Fibroblast of lung (primary cell): ENCODE results near the gene TRAM2.

Experiments used
- EZH2 ChIP-seq: IDR thresholded peaks from 2 replicates; pipeline ENCODE4 v1.5.1; 2012; ENCODE audit warnings: low read length, control low read depth, mild to moderate bottlenecking; ENCODE audit errors: missing control alignments
- TF ChIP-seq, protein P1 (sequence below), 2 donors: IDR thresholded peaks in 1 of 2; conservative IDR thresholded peaks in 1 of 2; 1 replicate in 1 of 2; 2 replicates in 1 of 2; pipeline ENCODE4 v1.5.1; 2011 to 2012; ENCODE audit warnings: low read length in 2 of 2, control low read depth in 1 of 2, inconsistent platforms in 1 of 2, low read depth in 1 of 2, mild to moderate bottlenecking in 1 of 2

DNA sequence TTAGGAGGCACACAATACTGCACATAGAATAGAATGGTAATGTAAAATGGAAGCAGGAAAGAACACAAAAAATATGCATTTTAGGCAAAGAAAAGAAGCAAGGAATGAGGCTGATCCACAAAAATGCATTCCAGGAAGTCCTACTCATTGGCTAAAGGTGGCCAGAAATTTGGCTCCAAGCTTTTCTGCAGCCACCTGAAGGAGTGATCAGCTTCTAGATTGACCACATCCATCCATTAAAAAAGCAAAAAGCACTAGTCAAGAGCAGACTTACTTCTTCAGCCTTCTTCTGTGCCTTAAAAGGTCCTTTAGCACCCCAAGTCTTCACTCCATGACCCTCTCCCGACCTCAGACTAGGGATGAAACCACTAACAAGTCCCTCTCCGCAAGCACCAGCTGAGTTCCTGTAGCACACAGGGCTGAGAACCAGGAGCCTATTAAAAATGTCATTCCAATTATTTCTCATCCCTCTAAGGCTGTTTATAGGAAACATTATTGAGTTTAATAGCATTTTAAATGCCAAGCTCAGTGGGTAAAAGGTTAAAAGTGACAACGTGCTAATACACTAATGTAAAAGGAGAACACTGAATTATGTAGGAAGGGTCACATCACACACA, 36.5 kb downstream of the TRAM2 start:
- TF ChIP-seq, protein P1, sequence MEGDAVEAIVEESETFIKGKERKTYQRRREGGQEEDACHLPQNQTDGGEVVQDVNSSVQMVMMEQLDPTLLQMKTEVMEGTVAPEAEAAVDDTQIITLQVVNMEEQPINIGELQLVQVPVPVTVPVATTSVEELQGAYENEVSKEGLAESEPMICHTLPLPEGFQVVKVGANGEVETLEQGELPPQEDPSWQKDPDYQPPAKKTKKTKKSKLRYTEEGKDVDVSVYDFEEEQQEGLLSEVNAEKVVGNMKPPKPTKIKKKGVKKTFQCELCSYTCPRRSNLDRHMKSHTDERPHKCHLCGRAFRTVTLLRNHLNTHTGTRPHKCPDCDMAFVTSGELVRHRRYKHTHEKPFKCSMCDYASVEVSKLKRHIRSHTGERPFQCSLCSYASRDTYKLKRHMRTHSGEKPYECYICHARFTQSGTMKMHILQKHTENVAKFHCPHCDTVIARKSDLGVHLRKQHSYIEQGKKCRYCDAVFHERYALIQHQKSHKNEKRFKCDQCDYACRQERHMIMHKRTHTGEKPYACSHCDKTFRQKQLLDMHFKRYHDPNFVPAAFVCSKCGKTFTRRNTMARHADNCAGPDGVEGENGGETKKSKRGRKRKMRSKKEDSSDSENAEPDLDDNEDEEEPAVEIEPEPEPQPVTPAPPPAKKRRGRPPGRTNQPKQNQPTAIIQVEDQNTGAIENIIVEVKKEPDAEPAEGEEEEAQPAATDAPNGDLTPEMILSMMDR (conservative IDR thresholded peaks at IDR 0.05 in 1 of 2, IDR thresholded peaks at IDR 0.05 in 1 of 2; ENCODE audit: low read depth in 1 of 2, low read length in 2 of 2), result no peak
- TF ChIP-seq EZH2, result no peak
